RWPE2 (cell line): ENCODE results near the gene ATG3.

Experiments used
- ATAC-seq: fragments of 200-7000 bp; cut with Tn5 transposase; 3 replicates; pipeline ENCODE4 v1.9.1; 2021; ENCODE audit warnings: low read depth
- DNase-seq: peaks from one replicate; pipeline ENCODE4 v3.0.0-alpha.2; 2020; ENCODE audit warnings: low spot score
- H3K27ac ChIP-seq: fragments of 450-650 bp; 2 replicates; pipeline ENCODE4 v1.5.1; 2017; ENCODE audit warnings: mild to moderate bottlenecking; ENCODE audit not compliant: poor library complexity, severe bottlenecking
- H3K27me3 ChIP-seq: fragments of 250-450 bp; sonication (Bioruptor Pico); 2 replicates; pipeline ENCODE4 v1.5.1; 2021; ENCODE audit warnings: mild to moderate bottlenecking, moderate library complexity; ENCODE audit not compliant: insufficient read depth, poor library complexity, severe bottlenecking
- H3K36me3 ChIP-seq: fragments of 250-450 bp; sonication (Bioruptor Pico); 2 replicates; pipeline ENCODE4 v1.5.1; 2020; ENCODE audit warnings: low read depth, mild to moderate bottlenecking, moderate library complexity
- H3K4me1 ChIP-seq: fragments of 250-450 bp; sonication (Bioruptor Pico); 2 replicates; pipeline ENCODE4 v1.5.1; 2021; ENCODE audit warnings: mild to moderate bottlenecking, moderate library complexity; ENCODE audit not compliant: insufficient read depth, poor library complexity, severe bottlenecking
- H3K4me3 ChIP-seq: fragments of 250-450 bp; sonication (Bioruptor Pico); 2 replicates; pipeline ENCODE4 v1.5.1; 2021; ENCODE audit warnings: mild to moderate bottlenecking, moderate library complexity; ENCODE audit not compliant: severe bottlenecking
- H3K9me3 ChIP-seq: fragments of 250-450 bp; sonication (Bioruptor Pico); 2 replicates; pipeline ENCODE4 v1.5.1; 2021; ENCODE audit warnings: mild to moderate bottlenecking, moderate library complexity; ENCODE audit not compliant: severe bottlenecking
- CTCF ChIP-seq: fragments of 450-650 bp; IDR thresholded peaks from one replicate; pipeline ENCODE4 v1.5.1; 2017; ENCODE audit warnings: mild to moderate bottlenecking, moderate library complexity; ENCODE audit not compliant: poor library complexity, severe bottlenecking

The ATG3 gene

GRCh38 chr3:112514527-112515128 lies 47.1 kb downstream of the ATG3 start:
- DNase-seq: no peak
- no peaks in the 10 kb centered on the region for H3K9me3 ChIP-seq
- H3K27ac ChIP-seq: no peak overlapping the region

GRCh38 chr3:112512320-112512719 lies 49.4 kb downstream of the ATG3 start:
- Histone ChIP-seq H3K36me3 (no peaks in the 10 kb centered on the region), H3K4me3 (no peak overlapping the region), H3K27me3 (no peaks in the 10 kb centered on the region), H3K27ac (no peak overlapping the region), H3K4me1 (no peaks in the 10 kb centered on the region), H3K9me3 (no peaks in the 10 kb centered on the region)
- ATAC-seq (no peak), DNase-seq (no peak)
- TF ChIP-seq CTCF: no peak

More at GRCh38 chr3:112514527-112515128, 47.1 kb downstream of the ATG3 start:
- Histone ChIP-seq H3K36me3 (no peaks in the 10 kb centered on the region), H3K4me1 (no peaks in the 10 kb centered on the region), H3K27me3 (no peaks in the 10 kb centered on the region), H3K4me3 (no peak overlapping the region)
- no peak for ATAC-seq
- TF ChIP-seq CTCF: no peak

DNA sequence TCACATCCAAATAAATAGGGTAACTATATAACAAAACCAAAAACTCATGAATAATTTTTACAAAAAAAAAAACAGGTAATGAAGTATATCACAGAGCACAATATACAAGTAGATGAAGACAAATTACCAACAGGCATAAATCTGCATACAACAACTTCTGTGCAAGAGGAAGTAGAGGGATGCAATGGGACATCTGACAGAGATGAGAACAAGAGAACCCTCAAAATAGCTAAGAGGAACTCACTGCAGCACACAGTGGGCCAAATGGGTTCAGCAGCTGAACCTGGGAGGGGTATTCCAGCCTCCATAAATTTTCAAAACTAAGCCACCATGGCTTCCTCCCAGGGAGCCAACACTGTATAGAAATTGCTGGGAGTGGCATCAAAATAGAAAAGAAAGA lies 52.9 kb downstream of the ATG3 start:
- no peaks in the 10 kb centered on the region for H3K36me3 ChIP-seq

DNA sequence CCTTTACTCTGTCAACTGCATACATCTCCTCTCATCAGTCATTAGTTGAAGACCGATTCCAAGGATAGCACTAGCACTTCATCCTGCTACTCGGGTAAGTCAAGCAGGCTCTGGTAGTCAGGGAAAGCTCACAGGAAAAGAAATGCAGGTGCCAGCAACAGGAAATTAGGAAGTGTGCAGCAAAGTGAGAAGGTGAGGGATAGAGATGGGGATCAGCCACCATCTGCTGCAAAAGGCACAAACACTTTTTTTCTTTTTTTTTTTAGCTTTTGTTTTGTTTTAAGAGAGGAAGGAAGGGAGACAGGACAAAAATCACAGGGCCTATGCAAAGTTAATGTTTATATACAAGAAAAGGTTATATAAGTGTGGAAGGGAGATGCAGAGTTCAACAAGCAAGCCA lies 53.5 kb downstream of the ATG3 start:
- H3K4me1 ChIP-seq: no peaks in the 10 kb centered on the region
- no peak for TF ChIP-seq CTCF
- no peaks in the 10 kb centered on the region for H3K9me3 ChIP-seq
- no peak overlapping the region for H3K27ac ChIP-seq
- H3K27me3 ChIP-seq: no peaks in the 10 kb centered on the region
- no peak for DNase-seq
- H3K36me3 ChIP-seq: no peaks in the 10 kb centered on the region
- no peak overlapping the region for H3K4me3 ChIP-seq
- no peak for ATAC-seq

More for the DNA sequence above, 52.9 kb downstream of the ATG3 start:
- Histone ChIP-seq H3K9me3 (no peaks in the 10 kb centered on the region), H3K27ac (no peak overlapping the region), H3K4me1 (no peaks in the 10 kb centered on the region), H3K27me3 (no peaks in the 10 kb centered on the region), H3K4me3 (no peak overlapping the region)
- no peak for TF ChIP-seq CTCF
- DNase-seq (no peak), ATAC-seq (no peak)

DNA sequence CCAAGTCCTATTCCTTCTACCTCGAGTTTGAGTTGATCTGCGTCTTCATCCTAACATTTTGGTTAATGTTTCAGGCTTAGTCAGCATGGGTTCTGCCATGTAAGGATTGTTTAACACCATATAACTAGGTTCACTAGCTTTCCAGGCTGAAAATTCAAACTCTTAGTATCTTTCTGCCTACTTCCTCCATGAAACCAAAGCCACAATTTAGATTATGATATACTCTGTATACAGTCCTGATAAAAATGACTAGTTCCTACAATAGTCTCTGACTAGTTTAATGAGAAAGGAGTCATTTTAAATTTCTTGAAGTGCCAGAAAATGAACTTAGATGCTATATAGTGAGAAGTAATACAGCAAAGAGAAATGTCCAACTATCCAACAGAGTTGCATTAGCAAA lies 55.9 kb downstream of the ATG3 start:
- H3K27me3 ChIP-seq: no peaks in the 10 kb centered on the region
- ATAC-seq: no peak
- no peaks in the 10 kb centered on the region for H3K9me3 ChIP-seq
- no peak overlapping the region for H3K4me3 ChIP-seq
- H3K4me1 ChIP-seq: no peaks in the 10 kb centered on the region
- no peak for TF ChIP-seq CTCF
- no peaks in the 10 kb centered on the region for H3K36me3 ChIP-seq
- no peak overlapping the region for H3K27ac ChIP-seq
- no peak for DNase-seq
